GM19372 (cell line): Measurements from ENCODE around the gene FAM222A.

Experiments
- ATAC-seq: cut with Tn5 transposase; IDR thresholded peaks from one replicate; pipeline ENCODE4 v1.9.1; 2021; ENCODE audit warnings: mild to moderate bottlenecking, low read depth, moderate library complexity; ENCODE audit not compliant: unreplicated experiment

The FAM222A gene

DNA sequence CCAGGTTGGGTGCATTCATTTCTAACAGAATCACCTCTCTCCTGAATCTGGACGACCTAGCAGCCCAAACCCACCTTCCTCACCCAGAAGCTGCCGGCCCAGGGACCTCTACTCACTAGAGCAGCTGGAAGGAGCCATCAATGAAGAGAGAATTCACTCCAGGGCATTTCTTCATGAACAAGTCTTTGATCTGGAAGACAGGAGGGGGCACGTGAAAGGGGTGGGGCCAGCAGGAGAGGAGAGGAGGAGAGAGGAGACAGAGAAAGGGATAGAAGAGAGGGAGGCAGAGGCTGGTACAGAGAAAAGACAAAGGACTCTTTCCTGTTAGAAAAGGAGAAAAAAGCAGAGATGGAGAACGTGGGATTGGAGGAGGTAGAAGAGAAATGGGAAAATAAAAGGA, 79.8 kb downstream of the FAM222A start:
- ATAC-seq: no peak

DNA sequence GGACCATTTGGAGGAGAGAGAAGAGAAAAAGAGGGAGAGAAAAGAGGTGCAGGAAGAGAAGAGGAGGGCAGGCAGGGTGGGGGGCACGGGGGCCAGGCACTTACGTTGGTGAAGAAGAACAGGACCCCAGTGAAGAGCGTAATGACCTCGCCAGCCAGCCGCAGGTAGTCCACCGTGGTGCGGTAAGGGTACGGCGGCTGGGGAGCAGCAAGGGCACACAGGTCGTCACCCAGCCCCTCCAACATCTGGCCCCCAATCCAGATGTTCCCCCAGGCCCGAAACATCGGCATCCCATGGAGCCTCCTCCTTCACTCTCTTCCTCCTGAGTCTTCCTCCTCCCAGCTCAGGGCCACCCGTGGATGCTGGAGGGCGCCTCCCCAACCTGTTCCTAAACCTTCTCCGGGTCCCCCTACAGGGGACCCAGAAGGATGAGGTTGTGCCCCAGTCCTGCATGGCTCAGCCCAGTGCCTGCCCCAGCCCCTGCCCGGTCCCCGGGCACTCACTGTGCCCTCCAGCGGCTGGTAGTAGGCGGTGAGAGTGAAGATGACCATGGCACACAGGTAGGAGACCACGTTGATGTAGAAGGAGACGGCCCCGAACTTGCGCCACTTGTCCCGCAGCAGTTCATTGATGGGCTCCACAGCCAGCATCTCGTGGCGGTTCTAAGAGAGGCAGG, 80.3 kb downstream of the FAM222A start:
- ATAC-seq: no peak

DNA sequence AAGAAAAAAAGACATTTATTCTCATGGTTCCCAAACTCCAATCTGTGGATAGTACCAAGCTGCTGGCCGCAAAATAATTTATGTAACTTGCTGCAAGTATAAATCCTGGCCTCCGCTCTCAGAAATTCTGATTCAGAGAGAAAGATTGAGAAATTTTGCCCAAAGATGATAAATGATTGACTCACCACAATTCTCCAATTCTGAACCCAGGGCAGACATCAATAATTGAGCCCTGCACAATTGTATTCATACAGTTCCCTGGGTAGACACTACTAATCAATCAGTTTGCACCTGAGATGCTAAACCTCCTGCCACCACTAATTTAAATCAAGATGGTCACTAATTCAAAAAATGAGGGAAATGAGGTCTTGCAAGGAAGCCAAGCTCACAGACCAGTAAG, 81.4 kb downstream of the FAM222A start:
- ATAC-seq: no peak

DNA sequence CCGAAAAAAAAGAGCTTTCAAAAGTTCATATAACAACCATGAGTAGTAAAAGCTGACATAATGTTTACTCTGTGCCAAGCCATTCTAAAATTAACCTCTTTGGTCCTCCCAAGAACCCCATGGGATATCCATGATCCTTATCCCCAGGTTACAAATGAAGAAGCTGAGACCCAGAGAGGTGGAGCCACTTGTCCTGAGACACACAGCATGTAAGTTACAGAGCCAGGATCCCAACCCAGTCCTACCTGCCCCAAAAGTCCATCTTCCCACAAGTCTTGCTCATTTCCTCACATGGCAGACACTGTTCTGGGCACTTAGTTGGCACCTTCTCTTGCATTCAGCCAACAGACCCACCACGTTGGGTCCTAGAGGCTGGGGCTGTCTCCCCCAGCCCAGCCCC, 82.4 kb downstream of the FAM222A start:
- ATAC-seq: no peak

DNA sequence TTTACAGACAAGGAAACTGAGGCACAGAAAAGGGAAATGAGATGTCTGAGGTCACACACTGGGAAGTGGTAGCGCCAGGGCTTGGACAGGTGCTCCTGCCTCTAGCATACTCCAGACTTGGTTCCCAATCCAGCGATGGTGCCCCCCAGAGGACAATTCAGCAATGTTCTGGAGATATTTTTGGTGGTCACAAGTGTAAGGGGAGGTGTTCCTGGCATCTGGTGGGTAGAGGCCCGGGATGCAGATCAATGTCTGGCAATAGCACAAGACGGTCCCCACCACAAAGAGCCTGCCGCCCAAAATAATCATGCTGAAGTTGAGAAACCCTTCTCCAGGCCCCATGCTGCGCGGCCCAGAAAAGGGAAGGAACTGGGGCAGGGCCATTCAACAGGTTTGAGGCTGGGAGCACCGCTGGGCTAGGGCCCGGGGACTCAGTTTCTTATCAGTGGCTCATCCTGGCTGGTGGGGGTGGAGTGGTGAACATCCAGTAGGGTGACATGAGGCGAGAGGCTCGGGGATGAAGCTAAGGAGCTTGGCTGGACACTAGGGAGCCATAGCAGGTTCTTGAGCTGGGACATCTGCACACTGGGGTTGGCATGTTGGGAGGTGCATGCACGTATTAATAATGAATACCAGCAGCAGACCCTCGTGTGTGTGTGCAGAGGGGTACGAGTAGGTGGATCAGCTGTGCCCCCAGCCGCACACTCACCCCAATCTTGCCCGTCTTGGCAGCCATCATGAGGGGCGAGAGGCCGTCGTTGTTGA, 84.5 kb downstream of the FAM222A start:
- no peak for ATAC-seq

DNA sequence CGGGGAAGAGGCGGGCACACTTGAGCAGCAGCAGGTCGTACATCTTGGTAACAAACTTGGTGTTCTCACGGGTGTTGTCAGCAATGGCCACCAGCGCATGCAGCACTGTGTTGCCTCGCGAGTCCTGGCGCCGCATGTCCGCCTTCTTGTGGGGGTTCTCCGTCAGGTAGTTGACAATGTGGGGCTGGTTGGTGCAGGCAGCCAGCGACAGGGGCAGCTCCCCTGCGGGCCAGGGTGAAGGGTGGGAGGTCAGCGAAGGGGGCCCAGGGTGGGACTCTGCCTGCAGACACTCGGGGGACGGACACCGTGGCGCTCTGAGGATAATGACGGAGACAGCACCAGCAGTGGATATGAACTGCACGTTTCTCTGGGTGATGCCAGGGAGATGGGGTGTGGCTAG, 85.1 kb downstream of the FAM222A start:
- ATAC-seq: no peak

DNA sequence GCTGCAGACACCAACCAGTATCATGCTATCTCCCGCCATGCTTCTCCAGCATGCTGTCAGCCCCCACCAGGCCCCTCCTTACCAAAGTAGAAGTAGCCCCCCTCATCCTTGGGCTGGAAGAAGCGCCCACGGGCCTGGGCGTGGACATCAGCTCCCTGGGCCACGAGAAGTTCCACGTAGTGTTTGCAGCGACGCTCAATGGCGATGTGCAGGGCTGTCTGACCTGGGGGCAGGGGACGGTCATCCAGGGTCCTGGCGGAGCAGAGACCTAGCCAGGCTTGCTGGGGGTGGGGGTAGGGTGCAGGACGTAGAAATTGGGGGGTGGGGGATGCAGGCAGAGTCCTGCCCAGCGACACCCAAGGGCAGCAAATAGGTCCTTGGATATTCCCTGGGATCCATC, 86.9 kb downstream of the FAM222A start:
- ATAC-seq: no peak

DNA sequence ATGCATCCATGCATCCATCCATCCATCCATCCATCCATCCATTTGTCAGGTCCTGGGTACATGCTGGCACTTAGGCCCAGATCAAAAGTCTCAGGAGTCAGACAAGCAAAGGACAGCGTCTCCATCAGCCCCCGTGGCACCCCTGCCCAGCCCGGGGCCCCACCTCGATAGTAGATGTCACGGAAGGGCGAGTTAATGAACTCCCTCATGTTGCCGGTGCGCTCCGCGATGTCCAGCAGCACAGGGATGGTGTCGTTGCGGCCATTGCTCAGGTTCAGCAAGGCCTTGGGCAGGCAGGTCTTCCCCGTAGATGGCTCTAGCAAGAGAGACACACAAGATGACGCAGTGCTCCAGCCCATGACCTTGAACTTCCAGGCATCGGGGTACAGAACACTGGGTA, 89.2 kb downstream of the FAM222A start:
- no peak for ATAC-seq

DNA sequence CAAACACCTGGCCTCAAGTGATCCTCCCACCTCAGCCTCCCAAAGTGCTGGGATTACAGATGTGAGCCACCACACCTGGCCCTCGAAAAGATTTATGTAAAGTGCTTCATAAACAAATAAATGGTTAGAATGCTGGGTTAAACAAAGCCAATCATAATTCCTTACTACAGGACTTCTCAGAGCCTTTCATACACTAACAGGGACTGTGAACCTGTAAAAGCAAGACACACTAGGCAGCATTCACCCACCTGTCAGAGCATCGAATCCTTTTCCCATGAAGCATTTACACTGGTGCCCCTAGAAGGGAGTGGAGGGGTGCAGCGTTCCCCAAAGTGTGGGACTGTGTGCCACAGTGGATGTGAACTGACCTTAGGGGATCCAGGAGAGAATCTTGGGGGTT, 90.1 kb downstream of the FAM222A start:
- ATAC-seq: no peak

DNA sequence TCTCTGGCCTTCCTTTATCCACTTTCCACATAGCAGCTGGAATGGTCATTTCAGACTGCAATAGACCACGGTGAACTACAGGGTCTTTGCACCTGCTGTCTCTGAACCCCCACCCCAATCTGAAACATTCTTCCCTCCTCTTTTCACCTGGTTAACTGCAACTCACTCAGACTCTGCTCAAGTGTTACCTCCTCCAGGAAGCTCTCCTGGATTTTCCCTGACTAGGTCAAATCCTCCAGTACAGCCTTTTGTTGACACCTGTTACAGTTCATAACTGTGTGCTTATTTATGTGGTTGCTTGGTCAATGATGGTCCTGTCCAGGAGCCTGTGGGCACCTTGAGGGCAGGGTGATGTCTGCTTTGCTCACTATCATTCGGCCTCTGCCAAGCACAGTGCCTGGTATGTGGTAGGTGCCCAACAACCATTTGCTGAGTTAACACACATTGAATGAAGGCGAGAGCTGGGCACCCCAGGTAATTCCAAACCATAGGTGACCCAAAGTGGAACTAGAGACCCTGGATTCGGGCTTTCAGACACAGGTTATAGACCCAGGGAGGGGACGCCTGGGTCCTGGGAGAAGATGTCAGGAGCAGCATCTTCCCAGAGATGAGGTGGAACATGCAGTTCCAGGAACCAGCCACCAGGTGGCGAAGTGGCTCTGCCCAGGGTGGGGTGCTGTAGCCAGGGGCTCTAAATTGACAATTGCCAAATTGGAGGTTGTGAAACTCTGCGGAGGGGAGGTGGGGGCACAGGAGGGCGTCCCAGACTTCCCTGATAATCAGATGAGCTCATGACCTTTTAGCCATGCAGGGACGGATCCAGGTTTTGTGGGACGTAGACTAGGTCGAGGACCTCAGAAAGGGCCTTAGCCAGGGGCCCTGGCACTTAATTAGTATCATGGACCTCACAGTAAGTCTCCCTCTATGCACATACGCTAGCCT, 91.5 kb downstream of the FAM222A start:
- no peak for ATAC-seq

DNA sequence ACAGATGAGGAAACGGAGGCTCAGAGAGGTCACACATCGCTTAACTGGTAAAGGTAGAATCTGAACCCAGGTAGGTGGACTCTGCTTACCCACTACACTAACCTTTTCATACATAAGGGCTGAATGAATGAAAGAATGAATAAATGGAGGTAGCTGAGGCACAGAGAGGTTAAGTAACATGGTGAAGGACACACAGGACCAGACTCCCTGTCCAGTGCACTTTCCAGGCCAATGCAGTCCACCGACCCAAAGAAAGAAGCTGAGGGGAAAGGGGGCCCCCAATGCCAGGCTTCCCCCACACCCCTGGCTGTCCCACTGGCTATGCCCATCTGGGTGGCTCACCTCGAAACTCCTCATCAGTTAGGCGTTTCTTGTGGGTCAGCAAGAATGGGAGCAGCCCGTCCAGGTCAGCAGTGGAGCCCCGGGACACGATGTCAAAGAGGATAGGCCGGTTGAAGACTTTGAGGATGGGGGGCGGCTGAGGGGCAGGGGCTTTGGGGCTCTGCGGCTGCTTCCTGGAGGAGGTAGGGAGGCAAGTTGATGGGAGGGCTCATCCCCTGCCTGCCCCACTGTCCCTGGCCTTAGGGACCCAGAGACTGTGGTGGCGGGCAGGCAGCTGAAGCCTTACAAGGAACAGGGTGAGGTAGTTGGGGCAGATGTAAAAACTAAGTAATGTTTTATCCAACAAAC, 94.5 kb downstream of the FAM222A start:
- ATAC-seq: no peak

DNA sequence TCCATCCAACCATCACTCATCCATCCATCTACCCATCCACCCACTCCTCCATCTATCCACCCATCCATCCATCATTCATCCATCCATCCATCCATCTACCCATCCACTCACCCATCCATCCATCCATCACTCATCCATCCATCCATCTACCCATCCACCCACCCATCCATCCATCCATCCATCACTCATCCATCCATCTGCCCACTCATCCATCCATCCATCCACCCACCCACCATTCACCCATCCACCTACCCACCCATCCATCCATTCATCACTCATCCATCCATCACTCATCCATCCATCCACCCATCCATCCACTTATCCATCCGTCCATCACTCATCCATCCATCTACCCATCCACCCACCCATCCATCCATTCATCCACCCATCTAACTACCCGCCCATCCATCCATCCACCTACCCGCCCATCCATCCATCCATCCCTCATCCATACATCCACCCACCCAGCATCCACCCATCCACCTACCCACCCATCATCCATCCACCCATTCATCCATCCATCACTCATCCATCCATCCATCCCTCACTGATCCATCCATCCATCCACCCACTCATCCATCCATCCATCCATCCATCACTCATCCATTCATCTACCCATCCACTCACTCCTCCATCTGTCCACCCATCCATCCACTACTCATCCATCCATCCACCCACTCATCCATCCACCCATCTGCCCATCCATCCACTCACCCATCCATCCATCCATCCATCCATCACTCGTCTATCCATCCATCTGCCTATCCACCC, 95.4 kb downstream of the FAM222A start:
- ATAC-seq: no peak

DNA sequence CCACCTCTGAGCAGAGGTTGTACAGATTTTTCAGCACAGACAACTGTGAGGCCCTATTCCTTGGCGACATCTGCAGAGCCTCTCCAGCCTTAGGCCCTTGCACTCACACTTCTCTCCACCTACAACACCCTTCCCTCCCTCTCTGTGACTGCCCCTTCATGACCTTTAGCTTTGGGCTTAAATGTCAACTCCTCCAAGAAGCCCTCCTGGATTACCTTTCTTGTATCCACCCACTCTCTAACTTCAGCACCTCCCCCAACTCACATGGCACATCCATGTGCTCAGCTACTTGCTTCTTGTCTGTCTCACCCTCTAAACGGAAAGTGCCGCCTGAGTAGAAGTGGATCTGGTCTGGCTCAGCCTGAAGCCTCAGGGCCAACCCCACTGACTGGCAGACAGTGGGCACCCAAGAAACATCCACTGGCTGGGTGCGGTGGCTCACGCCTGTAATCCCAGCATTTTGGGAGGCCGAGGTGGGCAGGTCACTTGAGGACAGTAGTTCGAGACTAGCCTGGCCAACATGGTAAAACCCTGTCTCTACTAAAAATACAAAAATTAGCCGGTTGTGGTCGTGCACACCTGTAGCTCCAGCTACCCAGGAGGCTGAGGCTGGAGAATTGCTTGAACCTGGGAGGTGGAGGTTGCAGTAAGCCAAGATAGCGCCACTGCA, 97.5 kb downstream of the FAM222A start:
- no peak for ATAC-seq

DNA sequence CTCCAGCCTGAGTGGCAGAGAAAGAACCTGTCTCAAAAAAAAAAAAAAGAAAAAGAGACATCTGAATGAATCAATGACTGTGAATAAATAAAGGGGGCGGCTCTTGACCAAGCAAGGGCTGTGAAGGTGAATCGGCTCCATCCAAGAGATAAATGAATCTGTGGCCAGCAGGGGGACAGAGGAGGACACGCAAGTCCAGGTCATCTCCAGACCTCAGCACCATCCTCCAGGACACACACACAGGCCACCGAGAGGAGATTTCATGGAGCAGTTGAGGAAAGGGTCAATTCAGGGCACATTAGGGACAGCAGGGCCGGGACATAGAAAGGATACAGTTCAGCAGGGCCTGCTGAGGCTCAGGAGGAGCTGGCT, 98.0 kb downstream of the FAM222A start:
- ATAC-seq: no peak

DNA sequence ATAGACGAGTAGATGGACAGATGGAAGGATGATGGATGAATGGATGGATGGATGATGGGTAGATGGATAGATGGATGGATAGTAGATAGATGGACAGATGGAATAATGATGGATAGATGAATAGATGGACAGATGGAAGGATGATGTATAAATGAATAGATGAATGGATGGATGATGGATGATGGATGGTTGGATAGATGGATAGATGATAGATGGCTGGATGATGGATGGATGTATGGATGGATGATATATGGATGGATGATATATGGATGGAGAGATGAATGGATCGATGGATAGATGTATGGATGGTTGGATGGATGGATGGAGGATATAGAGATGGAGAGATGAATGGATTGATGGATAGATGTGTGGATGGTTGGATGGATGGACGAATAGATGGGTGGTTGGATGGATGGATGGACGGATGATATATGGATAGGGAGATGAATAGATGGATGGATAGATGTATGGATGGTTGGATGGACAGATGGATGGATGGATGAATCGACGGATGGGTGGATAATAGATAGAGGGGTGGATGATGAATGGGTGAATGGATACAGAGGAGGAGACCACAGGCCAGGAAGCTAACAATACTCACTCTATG, 100.3 kb downstream of the FAM222A start:
- ATAC-seq: no peak

DNA sequence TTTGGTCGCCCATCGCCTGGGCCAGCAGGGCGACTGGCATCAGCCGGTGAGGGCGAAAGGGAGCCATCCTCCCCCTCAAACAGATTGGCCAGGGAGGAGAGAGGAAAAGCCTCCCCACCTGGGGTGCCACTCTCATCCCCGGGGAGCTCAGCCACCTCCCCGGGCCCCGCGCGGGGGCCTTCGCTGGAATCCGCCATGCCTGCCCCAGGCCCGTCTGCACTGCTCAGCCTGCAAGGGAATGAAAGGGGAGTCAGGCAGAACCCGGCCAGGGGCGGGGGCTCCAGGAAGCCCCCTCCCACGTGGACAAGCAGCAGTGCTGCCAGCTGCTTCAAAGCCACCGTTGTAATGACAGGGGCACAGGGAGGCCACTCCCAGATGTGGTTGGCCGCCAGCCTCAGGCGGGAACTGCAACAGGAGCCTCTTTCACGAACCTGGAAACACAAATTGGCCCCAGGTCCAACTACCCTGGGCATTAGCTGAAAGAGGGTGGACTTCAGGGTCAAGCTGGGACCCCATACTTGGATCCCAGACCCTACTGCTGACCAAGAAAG, 101.0 kb downstream of the FAM222A start:
- no peak for ATAC-seq

DNA sequence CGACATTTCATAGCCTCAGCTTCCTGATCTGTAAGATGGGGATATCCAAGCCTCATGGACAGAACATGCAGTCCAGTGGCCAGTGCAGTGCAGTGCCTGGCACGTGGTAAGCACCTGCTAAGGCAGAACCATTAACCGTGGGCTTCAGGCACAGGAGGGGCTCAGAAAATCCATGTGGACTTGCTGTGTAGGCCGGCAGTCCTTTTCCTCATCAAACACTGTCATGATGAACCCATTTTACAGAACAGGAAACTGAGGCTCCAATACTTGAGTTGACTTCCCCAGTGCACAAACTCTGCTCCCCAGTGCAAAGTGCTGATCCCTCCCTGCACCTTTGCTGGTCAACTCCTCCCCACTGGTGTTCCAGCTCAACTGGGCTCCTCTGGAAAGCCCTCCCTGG, 101.6 kb downstream of the FAM222A start:
- ATAC-seq: no peak

DNA sequence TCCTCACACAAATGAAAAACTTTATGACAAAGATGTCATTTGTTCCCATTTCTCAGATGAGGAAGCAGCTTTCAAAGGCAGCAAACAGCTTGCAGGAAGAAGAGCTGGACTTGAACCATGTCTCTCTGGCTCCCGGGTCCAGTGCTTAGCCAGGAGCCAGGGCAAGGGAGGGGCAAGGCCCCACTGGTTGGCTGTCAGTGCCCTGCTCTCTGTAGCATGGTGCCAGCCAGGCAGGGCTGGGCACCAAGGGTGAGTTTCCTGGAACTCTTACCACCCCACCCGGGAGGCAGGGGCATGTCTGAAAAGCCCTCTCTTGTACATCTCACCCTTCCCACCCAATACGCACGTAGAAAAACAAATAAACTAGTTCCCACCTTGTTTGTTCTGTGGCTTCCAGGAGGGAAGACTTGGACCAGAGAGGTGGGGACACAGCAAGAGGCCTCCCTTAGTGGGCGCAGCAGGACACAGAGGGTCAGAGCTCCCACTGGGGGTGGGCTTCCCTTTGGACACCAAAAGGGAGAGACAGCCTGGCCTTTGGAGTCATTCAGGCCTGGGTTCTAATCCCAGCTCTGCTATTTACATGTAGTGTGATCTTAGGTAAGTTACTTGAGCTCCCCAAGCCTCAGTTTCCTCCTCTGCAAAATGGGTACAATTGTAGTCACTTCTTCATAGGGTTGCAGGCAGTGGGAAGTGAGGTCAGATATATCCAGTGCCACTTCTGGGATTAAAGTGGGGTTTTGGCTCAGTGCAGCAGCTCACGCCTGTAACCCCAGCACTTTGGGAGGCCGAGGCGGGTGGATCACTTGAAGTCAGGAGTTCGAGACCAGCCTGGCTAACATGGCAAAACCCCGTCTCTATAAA, 102.4 kb downstream of the FAM222A start:
- no peak for ATAC-seq
